Measurements from ENCODE around the gene MRPS14.

DNA sequence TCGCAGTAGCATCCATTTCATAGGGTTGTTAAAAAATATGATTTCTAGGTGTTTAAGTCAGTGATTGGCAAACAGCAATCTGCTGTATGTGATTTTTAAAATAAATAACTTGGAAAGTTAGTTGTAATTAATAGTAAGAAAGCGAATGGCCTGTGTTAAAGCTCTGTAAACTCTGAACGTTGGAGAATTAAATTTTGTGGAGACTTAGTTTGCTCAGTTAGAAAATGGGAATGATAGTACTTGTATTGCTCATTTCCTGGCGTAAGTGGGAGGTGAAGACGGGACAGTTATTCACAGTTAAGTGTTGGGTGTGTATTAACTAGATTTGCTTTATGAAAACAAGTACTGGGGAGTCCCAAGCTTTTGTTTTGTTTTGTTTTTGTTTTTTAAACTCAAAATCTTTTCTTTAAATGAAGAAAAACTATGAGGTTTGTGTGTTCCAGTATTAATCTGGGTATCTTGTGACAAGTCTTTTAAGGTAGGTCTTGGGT, 22.5 kb downstream of the MRPS14 start:
- TF ChIP-seq EZH2 (IDR thresholded peaks at IDR 0.05; ENCODE audit: borderline replicate concordance, insufficient read depth, low read depth, low read length, poor library complexity, severe bottlenecking), result no peak
- TF ChIP-seq, protein P1, sequence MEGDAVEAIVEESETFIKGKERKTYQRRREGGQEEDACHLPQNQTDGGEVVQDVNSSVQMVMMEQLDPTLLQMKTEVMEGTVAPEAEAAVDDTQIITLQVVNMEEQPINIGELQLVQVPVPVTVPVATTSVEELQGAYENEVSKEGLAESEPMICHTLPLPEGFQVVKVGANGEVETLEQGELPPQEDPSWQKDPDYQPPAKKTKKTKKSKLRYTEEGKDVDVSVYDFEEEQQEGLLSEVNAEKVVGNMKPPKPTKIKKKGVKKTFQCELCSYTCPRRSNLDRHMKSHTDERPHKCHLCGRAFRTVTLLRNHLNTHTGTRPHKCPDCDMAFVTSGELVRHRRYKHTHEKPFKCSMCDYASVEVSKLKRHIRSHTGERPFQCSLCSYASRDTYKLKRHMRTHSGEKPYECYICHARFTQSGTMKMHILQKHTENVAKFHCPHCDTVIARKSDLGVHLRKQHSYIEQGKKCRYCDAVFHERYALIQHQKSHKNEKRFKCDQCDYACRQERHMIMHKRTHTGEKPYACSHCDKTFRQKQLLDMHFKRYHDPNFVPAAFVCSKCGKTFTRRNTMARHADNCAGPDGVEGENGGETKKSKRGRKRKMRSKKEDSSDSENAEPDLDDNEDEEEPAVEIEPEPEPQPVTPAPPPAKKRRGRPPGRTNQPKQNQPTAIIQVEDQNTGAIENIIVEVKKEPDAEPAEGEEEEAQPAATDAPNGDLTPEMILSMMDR (IDR thresholded peaks at IDR 0.05), result no peak

Data from B cell (primary cell).